GM12891 (cell line): Measurements from ENCODE around the gene TLR5.

ENCODE experiments used
- PAX5 ChIP-seq: IDR thresholded peaks from 2 replicates; pipeline ENCODE4 v1.6.1; 2011; ENCODE audit warnings: low read length, moderate library complexity, mild to moderate bottlenecking; ENCODE audit not compliant: insufficient read depth, severe bottlenecking
- POLR2A ChIP-seq: IDR thresholded peaks from 2 replicates; pipeline ENCODE4 v1.6.1; 2011; ENCODE audit warnings: low read depth, low read length, control low read depth
- POLR2AphosphoS5 ChIP-seq: IDR thresholded peaks from 2 replicates; pipeline ENCODE4 v1.6.1; 2011; ENCODE audit warnings: low read depth, low read length, control low read depth

GRCh38 chr1:223175032-223175431, 32.0 kb upstream of the TLR5 start:
- no peak for TF ChIP-seq POLR2AphosphoS5
- no peak for TF ChIP-seq POLR2A
- TF ChIP-seq PAX5, result no peak
